Bone marrow (tissue), 2 donors: Measurements from ENCODE around the gene CTIF.

ENCODE experiments used
- DNase-seq, 2 donors: peaks; one replicate each; lab custom pipeline; 2025; lab: John Stamatoyannopoulos, UW

CTIF gene

GRCh38 chr18:48886520-48887293 is 347.9 kb downstream of the CTIF start:
- no peak for DNase-seq

- DNase-seq, result no peak
These were observed 348.6 kb downstream of the CTIF start for GRCh38 chr18:48887294-48887904.

GRCh38 chr18:48887905-48888772 is 349.3 kb downstream of the CTIF start:
- no peak for DNase-seq

DNA sequence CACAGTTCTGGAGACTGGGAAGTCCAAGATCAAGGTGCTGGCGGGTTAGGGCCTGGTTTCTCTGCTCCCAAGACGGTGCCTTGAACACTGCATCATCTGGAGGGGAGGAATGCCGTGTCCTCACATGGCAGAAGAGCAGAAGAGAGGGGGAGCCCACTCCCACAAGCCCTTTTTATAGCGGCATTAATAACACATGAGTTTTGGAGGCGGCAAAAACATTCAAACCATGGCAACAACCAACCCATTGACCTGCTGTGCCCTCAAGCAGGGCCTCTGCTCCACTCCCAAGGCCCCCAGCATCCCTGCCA is 349.9 kb downstream of the CTIF start:
- no peak for DNase-seq

GRCh38 chr18:48889115-48889941 is 350.5 kb downstream of the CTIF start:
- DNase-seq, result no peak

DNA sequence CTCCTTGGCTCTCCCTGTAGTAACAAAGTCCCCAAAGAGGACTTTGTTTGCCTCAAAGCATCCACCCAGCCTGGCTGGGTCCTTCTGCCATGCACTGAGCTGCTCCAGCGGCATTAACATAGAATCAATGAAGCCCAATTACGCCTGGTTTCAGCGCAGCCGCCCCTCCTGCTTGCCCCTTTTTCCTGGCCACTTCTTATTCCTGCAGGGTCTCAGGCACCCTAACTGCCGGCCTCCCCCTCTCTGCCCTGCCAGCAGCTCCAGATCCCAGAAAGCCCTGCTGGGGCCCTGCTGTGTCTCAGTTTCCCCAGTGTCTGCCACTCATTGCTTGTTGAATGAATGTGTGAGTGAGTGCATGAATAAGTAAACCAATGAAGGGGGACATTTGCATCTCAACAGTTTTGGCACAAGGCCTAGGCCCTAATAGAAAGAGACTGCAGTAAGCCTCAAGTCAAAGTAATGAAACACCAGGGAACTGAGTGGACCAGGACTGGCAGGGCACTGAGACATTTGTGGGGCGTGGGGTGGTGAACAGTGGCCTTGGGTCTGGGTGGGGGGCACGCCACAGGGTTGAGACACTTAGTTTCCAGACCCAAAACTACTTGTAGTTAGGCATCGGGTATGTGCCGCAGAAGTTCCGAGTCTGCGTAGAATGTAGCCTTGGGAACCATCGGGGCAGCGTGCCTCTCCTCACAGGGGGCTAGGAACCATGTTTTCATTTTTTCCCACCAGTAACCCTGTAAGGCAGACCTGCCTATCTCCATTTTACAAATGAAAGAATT is 351.3 kb downstream of the CTIF start:
- DNase-seq, result no peak

- no peak for DNase-seq
These were observed 352.9 kb downstream of the CTIF start for GRCh38 chr18:48891721-48892120.

- DNase-seq, result no peak
These were observed 353.5 kb downstream of the CTIF start for GRCh38 chr18:48892146-48892855.

GRCh38 chr18:48893061-48893607 is 354.3 kb downstream of the CTIF start:
- DNase-seq, result no peak

DNA sequence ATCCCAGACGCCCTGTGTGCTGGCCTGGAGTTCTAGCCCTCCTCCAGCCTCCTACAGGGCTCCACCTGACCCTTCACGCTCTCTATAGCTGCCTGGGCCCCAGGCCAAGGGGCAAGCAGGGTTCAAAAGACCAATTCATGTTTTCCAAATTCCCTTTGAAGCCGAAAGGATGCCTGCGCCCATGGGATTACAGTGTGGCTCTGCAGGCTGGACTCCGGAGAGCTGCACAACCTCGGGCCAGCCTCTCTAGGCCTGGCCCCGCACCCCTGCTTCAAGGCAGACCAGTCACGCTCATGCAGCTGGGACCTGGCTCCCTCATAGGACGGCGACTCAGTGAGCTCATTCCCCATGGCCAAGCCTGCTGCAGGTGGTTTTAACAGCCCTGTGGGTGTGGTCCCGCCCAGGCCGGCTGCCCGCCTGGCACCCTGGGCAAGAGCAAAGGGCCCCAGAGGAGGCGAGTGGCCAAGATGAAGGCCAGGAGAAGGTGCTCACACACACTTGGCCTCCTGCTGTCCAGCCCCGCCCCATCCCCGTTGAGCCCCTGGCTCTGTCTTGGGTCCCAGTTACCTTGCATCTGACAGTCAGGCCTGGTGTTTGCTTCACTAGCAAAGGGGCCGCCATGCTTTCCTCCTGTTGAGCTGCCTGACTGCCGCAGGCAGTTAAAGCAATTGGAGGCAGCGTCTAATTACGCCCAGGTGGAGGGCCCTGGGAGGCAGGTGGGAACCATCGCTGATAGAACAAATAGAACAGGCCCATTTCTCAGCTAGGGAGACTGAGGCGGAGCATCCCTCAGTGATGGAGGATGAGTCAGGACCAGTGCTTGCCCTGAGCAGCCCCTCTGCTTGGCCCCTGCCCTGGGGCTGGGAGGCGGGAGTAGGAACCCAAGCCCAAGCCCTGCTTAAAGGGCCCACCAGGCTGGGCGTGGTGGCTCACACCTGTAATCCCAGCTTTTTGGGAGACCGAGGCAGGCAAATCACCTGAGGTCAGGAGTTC is 355.1 kb downstream of the CTIF start:
- DNase-seq, result no peak

- DNase-seq, result no peak
These were observed 356.0 kb downstream of the CTIF start for GRCh38 chr18:48894799-48895346.

- no peak for DNase-seq
These were observed 357.6 kb downstream of the CTIF start for GRCh38 chr18:48896326-48896874.

DNA sequence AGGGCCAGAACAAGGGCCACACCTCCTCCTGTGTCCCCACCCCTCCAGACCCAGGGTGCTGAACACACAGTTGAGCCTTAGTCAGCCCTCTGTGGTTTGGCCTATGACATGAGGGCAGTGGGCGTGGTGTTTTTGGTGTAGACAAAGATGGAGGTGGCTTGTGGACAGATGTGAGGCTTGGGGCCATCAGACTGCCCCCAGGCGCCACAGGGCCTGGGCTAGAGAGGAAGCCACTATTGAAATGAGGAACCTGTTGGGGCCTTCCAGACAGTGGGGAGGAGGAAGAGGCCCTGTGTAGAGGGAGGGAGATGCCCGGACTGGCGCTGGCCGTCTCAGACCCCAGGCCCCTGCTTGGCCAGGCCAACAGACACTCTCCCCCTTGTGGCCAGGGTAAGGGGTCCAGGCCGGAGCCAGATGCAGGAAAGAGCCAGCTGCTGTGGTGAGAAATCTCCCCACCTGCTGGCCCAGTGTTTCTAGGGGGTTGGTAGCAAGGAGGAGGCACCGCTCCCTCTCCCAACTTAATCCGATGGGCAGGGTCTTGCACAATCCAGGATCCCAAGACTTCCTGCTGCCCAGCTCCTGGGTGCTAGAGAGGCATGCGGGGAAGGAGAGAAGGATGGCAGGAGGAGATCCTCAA is 358.2 kb downstream of the CTIF start:
- DNase-seq, result peak; percentile 70 to 77

DNA sequence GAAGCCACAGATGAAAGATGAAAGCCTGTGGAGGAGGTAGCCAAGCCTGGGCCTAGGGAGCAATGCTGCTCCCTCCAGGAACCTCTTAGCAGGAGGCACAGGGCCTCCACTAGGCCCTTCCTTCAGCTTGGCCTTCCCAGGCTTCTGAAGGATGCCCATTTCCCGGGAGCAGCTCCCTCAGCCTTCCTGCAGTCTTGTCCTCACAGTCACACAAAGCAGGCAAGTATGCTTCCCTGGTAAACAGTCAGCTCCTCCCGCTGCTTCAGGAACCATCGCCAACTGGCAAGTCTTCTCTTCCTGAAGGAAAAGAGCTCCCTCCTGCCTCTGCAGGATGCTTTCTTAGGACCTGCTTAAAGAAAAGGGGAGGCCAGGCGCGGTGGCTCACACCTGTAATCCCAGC is 358.7 kb downstream of the CTIF start:
- DNase-seq, result no peak

DNA sequence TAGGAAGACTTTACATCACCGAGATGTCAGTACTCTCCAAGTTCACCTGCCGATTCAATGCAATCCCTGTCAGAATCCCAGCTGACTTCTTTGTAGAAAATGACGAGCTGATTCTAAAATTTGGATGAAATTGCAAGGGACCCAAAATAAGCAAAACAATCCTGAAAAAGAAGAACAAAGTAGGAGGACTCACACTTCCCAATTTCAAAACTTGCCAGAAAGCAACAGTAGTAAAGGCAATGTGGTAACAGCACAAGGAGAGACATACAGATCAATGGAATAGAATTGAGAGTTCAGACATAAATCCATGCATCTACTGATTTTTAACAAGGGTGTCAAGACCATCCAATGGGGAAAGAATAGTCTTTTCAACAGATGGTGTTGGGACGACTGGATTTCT is 359.7 kb downstream of the CTIF start:
- no peak for DNase-seq

GRCh38 chr18:48899558-48900174 is 360.8 kb downstream of the CTIF start:
- DNase-seq, result no peak

- DNase-seq, result no peak
These were observed 361.6 kb downstream of the CTIF start for GRCh38 chr18:48900469-48900868.
